Heart left ventricle (tissue), 13 donors: ENCODE data around the gene ZDHHC11B.
"Not testable (repeated sequence)": the region's sequence is repeated elsewhere in the genome, so short reads cannot be mapped to it uniquely, and the experiment has no call there.

ENCODE experiments used
- CTCF ChIP-seq, 12 donors: fragments of 200-600 bp; sonication (generic) in 4 of 12; IDR thresholded peaks; one replicate each; pipeline versions ENCODE4 v1.5.0 to v1.8.0; 2018 to 2022; ENCODE audit warnings: antibody characterized with exemption in 12 of 12, mild to moderate bottlenecking in 5 of 12
- POLR2A ChIP-seq, 2 donors: fragments of 450-650 bp; IDR thresholded peaks; one replicate each; pipeline ENCODE4 v1.6.1; 2017; ENCODE audit warnings: antibody characterized with exemption in 2 of 2, mild to moderate bottlenecking in 2 of 2, moderate library complexity in 2 of 2
- donor health status: ischemic (EF 13 %, LVEDD 7.1; RV severe dilation, severe dysfunction).
- donor health status: DM: no; HTN: yes; CAD: no.
- donor health status: DM: no; HTN: no; CAD: no.
- donor health status: ischemic (EF 25% LVEDD 6.9; RV normal size, moderate dysfunction).
- donor health status: ischemic (EF 25% LVEDD 5.7; RV mildly dilated, moderate dysfunction).
- donor health status: ischemic (EF 35%, LVEDD 5.7; RV mildly dilated, moderate dysfunction).
- donor health status: nonischemic (EF 11% LVEDD 7.7; RV severe dilation, severe dysfunction).
- donor health status: DM: yes; HTN: yes; CAD: no.
- donor health status: PGD.
- donor health status: ischemic (EF 29% LVEDD 5.4; RV normal size, mild dysfunction).
- donor health status: nonischemic (EF 23%, LVEDD 6.1; RV moderate dilation, normal function).

- TF ChIP-seq POLR2A, CTCF (IDR thresholded peaks at IDR 0.05): not testable (repeated sequence)
Observed at GRCh38 chr5:729225-729624, 55.3 kb downstream of the ZDHHC11B start.
